ENCODE results near the gene PDIK1L.

The PDIK1L gene

DNA sequence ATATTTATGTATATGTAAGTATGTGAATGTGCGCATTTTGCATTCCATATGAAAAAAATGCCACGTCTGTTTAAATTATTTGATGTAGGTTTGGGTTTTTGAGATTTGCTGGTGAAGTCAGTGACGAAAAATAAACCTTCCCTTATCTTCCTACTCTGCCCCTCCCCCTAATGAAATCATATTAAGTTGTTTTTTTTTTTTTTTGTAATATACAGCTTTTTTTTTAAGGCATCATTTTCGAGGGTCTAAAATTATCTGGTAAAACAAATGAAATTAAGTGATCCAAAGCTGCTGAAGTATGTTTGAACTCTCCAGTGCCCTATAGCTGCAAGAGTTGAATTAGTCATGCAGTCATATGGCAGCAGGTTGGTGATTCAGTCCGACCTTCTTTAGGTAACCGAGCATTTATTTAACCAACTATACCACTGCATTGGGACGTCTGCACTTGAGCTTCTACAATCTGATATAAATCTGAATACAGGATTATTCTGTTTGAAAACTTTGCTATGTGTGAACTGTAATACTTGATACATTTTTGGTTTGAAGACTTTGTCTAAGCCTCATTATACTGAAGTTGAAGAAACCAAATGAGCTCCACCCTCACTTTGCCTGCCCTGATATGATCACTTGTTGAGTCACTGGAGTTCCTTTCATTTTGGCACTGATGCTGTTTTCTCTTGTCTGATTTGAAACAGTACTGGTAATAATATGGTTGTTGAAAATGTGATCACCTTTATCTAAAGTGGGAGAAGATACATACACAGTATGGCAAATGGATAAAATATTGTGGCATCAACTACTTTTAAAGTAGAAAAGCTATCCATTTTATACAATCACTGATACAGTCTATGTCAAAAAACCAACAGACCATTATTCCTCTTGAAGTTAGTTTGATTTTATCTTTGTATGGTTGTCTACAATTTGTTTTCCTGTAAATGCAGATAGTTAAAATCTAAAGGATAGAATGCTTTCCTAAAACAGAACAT is 11.7 kb downstream of the PDIK1L start:
- DNase-seq (ENCODE audit: low spot score) = no peak

DNA sequence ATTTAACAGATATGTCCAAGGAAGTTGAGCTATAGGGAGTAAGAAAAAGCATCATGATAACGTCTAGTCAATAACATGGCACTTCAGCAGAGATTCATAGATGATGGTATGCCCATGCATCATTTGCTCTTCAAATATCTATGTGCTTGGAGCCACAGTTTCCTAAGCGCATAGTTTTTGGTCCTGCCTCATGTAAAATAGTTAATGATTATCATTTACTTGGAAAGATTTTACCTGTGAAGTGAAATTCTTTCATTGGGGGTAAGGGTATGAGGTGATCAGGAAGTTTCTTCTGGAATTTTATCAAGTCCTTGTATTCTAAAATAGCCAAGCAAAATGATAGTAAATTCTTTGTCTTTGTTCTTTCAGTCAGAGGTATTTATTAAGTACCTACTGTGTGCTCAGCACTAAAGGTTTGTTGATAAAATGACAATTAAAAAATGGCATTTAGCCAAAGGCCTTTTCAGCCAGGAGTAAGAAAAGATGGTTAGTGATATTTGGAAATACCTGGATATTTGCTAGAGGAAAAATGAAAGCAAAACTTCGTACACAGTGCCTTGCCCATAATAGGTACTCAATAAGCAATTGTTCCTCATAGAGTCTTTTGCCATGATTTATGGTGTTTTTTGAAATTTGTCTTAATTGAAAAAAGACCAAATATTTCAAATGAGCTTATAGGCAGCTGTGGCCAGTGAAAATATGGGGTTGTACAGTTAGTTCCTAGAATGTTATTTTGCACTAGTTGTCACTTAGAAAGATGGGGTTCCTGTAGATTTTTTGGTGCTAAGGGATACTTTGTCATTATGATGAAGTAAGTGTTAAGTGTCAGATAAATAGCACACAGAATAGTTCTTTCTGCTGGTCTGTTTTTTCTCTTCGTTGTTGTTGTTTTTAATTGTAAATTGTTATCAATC is 13.1 kb downstream of the PDIK1L start:
- DNase-seq (ENCODE audit: low spot score) = no peak

DNA sequence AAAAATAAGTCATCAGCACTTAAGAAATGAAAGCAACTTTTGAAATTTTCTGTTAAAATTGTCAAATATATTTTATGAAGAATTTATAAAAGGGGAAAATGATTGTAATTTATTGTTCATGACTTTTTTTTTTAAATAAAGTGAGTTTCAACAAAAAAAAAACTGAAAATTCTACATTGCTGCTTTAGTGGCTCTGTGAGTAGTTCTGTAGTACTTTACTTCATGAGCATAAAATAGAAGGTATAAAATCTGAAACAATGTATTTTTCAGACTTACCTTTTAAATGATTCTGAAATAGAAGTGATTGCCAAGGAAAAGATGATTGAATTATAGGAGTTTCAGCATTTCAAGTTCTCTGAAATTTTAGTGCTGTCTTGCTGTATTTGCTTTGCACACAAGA is 13.8 kb downstream of the PDIK1L start:
- no peak for DNase-seq (ENCODE audit: low spot score)

DNA sequence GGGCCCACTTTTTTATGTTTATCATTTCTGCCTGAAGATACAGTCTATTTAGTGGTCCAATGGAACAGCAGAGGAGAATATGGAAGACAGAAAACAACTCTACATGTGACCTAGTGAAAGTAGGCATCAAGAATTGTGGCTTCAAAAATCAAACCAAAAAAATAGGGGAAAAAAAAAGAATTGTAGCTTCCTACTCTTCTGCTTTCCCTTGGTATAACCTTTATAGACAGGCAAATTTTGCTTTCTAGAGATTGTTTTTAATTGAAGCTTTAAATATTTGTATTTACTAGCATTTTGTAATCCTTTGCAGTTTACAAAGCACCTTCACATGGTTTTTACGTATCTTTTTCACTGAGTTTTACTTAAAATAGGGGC is 14.3 kb downstream of the PDIK1L start:
- DNase-seq (ENCODE audit: low spot score) = no peak

DNA sequence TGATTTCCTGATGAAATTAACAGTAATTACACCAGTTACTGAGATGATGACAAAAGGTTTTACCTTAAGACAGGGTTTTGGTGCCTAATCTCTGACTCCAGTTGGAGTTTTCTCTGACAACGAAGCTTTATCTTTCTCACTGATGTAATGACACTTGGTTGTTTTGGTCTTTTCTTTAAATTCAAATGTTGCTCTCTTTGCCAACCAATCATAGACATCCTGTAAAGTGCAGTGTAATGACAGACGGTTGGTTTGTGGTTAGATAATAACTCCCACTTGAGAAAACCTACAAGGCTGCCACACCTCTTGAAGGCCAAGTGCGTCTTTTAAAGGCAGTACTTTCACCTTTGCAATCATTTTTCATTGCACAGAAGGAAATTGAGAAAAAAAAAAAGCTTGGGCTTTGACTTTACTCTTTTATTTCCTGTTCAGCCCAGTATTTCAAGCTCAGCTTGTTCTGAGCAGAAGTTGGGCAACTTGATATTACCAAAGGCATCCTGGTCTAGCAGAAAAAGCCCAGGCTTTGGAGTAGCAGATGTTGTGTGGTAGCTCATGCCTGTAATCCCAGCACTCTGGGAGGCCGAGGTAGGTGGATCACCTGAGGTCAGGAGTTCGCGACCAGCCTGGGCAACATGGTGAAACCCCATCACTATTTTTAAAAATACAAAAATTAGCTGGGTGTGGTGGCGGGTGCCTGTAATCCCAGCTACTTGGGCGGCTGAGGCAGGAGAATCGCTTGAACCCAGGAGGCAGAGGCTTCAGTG is 14.9 kb downstream of the PDIK1L start:
- DNase-seq (ENCODE audit: low spot score) = peak; percentile 54

DNA sequence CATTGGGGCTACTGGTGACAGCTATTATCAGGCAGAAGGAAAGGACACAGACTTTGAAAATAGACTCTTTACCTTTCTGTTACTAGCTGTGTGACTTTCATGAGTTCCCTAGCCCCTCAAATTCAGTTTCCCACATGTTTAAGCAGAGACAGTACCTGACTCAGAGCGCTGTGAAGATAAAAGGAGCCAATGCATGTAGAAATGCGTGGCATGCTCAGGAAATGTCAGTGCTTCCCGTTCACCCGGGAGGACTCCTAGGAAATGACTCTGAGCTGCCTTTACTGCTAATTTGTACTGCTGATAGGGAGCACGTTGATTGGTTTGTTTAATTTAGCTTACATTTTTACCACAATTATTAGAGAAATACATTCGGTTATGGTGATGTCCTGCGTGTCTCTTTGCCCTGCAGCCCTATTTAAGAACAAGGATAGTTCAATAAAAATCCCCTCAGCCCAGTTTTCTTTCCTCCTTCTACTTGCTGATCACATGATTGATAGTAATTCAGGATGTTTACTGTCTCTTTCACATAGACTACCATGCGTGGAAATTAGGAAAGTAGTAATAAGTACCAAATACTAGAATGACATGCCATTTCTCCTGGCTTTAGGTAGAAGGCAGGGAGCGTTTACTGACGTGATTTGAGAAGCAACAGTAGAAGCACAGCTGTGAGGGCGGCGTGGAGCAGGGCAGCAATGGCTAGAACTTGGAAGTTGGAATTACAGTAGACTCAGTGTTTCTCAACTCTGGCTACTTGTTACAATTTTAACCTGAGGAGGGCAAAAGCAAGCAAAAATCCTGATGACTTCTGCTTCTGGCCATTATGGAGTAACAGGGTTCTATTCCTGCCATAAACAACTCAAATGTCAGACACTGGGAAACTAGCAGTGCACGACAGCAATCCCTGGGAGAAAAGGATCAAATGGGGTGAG is 15.9 kb downstream of the PDIK1L start:
- no peak for DNase-seq (ENCODE audit: low spot score)

DNA sequence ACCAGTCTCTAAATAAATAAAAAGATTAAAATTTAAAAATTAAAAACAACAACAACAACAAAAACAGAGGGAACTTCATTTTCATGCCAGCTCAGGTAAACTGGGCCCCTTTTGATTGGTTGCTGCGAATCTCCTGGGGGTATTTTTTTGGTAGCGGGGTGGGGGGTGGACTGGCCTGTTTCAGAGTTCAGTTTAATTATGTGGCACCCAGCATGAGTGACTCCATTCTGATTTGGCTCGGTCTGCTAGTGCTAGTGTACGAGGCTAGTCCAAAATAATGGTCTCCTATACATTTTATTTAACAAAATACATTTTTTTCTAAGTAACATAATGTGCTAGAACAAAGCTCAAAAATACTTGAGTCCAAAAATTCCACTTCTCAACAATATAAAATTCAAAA is 18.2 kb downstream of the PDIK1L start:
- DNase-seq (ENCODE audit: low spot score) = no peak

DNA sequence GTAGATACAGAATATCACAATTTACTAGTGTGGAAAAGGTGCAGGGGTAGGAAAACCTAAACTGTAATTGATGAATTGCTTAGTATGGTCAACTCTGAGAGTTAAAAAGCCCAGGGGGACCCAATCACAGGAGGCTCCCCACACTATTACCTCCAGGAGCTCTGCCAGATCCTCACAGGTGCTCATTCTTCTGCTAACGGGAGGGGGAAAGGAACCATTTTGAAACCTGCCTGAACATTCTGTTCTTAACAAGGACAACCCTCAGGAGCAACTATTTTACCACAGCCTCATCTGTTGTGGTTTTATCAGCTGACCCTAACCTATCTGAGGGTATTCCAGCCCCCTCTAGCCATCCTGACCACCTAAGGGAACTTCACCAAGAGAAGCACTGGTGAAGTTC is 19.1 kb downstream of the PDIK1L start:
- no peak for DNase-seq (ENCODE audit: low spot score)

DNA sequence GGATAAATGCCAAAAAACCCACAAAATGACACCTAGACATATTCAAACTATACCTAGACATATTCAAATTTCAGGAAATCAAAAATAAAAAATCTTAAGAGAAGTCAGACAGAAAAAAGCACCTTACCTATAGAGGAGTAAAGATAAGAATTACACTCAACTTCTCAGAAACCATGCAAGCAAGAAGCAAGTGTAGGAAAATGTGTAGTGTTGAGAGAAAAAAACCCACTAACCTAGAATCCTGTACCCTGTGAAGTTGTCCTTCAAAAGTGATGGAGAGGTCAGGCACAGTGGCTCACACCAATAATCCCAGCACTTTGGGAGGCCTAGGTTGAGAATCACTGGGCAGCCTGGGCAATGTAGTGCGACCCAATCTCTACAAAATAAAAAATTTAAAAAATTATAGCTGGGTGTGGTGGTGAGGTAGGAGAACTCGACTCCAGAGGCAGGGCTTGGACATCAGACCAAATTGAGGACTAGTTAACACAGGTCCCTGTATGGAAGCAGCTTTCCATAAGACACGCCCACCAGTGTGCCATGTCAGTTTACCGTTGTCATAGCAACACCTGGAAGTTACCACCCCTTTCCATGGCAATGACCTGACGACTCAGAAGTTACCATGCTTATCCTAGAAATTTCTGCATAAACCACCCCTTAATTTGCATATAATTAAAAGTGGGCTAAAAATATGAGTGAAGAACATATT is 20.7 kb downstream of the PDIK1L start:
- no peak for DNase-seq (ENCODE audit: low spot score)

DNA sequence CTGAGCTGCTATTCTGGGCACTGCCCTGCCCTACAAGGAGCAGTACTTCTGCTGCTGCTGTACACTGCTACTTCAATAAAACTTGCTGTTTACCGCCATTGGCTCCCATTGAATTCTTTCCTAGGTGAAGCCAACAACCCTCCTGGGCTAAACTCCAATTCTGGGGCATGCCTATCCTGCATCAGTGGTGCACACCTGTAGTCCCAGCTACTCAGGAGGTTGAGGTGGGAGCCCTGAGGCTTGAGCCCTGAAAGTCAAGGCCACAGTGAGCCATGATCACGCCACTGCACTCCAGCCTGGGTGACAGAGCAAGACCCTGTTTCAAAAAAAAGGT is 21.2 kb downstream of the PDIK1L start:
- no peak for DNase-seq (ENCODE audit: low spot score)

DNA sequence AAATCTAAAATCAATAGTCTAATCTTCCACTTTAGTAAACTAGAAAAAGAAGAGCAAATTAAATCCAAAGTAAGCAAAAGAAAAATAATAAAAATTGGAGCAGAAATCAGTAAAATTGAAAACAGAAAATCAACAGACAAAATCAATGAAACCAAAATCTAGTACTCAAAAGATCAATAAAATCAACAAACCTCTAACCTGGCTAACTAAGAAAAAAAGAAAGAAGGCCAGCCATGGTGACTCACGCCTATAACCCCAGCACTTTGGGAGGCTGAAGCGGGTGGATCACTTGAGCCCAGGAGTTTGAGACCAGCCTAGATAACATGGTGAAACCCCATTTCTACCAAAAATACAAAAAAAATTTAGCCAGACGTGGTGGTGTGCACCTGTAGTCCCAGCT is 22.8 kb downstream of the PDIK1L start:
- no peak for DNase-seq (ENCODE audit: low spot score)

DNA sequence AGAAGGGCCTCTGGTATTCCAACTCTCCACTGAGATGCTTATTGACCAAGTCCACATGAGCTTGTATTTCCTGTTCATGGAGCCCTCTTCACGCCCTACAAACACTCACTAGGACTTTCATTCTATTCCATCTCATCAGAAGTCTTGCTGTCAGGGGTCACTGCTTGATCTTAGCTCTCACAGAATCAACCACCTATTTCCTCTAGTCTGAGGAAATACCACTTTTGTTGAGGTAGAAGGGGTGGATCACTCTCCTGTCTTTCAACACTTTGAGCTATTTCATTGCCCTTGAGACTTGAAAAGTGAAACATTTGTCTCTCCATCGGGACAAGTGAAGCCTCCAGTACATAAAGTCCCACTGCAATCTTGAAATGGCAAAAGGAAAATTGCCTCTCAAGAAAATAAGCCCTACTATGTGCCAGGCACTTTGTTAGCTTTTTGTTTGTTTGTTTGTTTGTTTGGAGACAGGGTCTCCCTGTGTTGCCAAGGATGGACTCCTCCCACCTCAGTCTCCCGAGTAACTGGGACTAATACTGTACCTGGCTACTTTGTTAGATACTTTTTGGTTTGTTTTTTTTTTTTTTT is 27.4 kb downstream of the PDIK1L start:
- no peak for DNase-seq (ENCODE audit: low spot score)

DNA sequence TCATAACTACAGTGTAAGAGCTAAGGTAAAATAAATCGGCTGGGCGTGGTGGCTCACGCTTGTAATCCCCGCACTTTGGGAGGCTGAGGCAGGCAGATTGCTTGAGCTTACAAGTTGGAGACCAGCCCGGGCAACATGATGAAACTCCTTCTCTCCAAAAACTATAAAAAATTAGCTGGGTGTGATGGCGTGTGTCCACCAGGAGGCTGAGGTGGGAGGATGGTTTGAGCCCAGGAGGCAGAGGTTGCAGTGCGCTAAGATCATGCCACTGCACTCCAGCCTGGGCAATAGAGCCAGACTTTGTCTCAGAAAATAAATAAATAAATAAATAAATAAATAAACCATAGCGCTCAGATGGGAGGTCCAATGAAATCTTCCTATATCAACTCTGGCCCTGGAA is 30.5 kb downstream of the PDIK1L start:
- no peak for DNase-seq (ENCODE audit: low spot score)

DNA sequence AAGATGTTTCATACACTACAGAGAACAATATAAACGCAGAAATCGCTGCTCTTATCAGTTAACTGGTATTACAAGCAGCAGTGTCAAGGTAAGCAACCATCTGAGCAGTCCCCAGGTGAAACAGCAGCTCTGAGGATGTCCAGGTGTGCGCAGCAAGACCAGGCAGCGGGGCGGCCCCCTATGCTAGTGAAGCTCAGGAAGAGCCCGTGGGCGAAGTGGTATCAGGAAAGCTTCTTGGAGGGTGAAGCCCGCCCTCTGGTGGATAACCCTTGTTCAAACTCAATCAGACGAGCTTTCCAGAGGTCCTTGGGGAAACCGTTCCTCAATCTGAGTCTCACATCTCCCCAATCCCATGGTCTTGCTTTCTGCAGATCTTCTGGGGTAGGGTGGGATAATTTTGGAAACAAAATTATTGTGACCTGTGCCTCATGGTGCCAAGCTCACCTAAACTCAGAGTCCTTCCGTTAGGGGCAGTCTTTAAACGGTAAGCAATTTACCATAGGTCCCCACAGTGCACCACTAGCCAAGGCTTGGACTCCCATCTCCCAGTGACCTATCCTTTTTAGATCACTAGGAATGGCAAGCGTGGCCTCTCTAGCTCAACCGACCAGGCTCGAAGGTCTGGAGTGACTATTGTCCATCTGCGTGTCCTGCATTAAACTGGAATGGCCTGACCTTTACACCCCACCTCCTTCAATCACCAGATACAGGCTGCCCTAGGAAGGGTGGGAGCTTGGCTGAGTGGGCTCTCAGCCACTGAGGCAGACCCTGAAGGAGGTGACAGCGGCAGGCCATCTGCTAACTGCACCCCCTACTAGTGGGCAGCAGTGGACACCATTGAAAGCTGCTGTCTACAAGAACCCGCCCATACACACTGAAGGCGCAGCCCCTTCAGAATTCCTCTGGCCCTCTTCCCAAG is 33.7 kb downstream of the PDIK1L start:
- peak; percentile 63 for DNase-seq (ENCODE audit: low spot score)

DNA sequence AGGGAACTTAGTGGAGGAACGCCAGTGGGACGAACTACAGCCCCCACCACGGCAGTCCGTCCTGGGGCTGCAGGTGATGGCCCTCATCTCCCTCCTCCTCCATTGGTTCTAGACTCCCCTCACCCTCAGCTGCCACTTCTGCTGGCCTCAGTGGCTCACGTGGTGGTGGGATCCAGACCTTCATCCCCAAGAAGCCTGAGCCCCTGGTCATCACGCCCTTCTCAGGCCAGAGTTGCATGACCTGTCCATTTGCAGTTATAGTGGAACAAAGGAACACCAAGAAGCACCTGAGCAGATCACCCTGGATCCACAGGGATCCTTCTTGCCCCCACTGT is 34.3 kb downstream of the PDIK1L start:
- DNase-seq (ENCODE audit: low spot score) = no peak

DNA sequence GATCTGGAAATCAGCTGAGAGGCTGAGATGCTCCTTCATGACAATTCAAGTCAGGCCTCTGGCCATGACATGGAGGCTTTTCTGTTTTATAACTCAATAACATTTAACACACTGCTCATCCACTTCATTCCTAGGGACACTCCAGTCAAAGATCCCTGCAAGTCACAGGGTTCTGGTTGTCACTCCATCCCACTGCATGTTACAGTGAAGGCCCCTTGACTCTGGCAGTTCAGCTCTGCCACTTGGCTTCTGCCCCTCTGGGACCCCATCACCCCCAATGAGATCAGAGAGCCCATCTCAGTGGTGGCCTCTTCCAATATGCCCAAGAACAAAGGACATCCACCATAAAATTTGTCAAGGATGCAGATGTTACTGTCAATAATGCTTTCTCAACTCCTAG is 37.3 kb downstream of the PDIK1L start:
- no peak for DNase-seq (ENCODE audit: low spot score)

DNA sequence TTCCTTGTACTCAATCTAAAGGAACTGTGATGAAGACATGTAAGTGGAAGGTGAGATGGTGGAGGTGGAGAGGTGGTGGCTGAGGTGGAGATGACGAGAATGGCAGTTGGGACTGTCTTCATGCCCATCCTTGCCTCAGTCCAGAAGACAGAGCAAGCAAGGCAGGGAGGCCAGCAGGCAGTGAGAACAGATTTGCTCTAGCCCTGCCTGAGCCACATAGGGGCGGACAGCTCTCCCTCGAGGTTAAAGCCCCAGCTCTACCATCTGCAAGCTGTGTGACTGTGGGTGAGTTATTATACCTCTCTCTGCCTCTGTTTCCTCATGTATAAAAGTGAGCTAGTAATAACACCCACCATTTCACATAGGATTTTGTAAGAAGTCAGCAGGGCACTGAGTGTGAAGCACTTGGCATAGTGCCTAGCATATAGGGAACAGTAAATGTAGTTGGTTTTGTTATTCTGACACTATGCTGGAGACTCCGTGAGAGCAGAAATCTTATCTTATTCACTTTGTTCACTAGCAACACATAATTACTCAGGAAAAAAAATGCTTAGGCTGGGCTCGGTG is 42.4 kb downstream of the PDIK1L start:
- DNase-seq (ENCODE audit: low spot score) = no peak

DNA sequence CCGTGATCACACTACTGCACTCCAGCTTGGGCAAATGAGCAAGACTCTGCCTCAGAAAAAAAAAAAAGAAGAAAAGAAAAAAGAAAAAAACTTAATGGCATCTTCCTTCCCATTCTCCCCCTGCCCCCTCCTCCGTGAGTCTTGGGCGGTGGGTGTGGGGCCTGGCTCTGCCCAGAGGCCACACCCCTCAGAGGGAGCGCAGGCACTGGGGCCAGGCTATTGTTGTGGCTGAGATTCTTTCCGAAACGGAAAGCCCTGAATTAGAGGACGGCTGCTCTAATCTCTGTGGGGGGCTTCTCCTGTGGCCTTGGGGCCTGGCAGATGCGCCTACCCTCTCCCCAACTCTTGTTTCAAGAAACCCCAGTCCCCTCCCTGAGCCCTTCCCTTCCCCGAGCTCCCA is 43.1 kb downstream of the PDIK1L start:
- DNase-seq (ENCODE audit: low spot score) = no peak

Data from germinal center (tissue), 1 donor.